Liver (tissue), 9 donors: ENCODE results near the gene EPB41L4B. TPM values are rescaled to one million over a fixed set of nuclear protein-coding genes. Genes with fewer than 3 reads are reported as not detected.

ENCODE experiments used
- DNase-seq: peaks from one replicate; pipeline ENCODE4 v3.0.0-alpha.2; 2017; ENCODE audit warnings: low spot score
- H3K27ac ChIP-seq, 2 donors: one replicate each; pipeline ENCODE4 v1.7.0; 2013; ENCODE audit warnings: inconsistent platforms in 2 of 2, low read length in 2 of 2, control low read depth in 1 of 2, low read depth in 1 of 2, mild to moderate bottlenecking in 1 of 2
- H3K27me3 ChIP-seq, 4 donors: one replicate each; pipeline versions ENCODE4 v1.6.1 to v1.7.0; 2013; ENCODE audit warnings: low read length in 3 of 4, inconsistent platforms in 1 of 4, mild to moderate bottlenecking in 1 of 4, moderate library complexity in 1 of 4; ENCODE audit not compliant: control insufficient read depth in 4 of 4, insufficient read depth in 4 of 4
- H3K36me3 ChIP-seq, 4 donors: one replicate each; pipeline versions ENCODE4 v1.6.1 to v1.7.0; 2013; ENCODE audit warnings: low read length in 3 of 4, mild to moderate bottlenecking in 3 of 4, low read depth in 1 of 4, moderate library complexity in 1 of 4; ENCODE audit not compliant: control insufficient read depth in 4 of 4, insufficient read depth in 3 of 4
- H3K4me1 ChIP-seq, 4 donors: one replicate each; pipeline versions ENCODE4 v1.6.1 to v1.7.0; 2013; ENCODE audit warnings: low read length in 3 of 4, mild to moderate bottlenecking in 3 of 4, moderate library complexity in 1 of 4; ENCODE audit not compliant: control insufficient read depth in 4 of 4, insufficient read depth in 4 of 4
- H3K4me3 ChIP-seq, 3 donors: one replicate each; pipeline versions ENCODE4 v1.6.1 to v1.7.0; 2013; ENCODE audit warnings: low read length in 3 of 3, control low read depth in 1 of 3, low read depth in 1 of 3, mild to moderate bottlenecking in 1 of 3
- H3K9ac ChIP-seq, 2 donors: one replicate each; pipeline ENCODE4 v1.7.0; 2013; ENCODE audit warnings: low read length in 2 of 2, mild to moderate bottlenecking in 2 of 2, moderate library complexity in 2 of 2, control low read depth in 1 of 2, low read depth in 1 of 2
- H3K9me3 ChIP-seq, 4 donors: one replicate each; pipeline versions ENCODE4 v1.6.1 to v1.7.0; 2013; ENCODE audit warnings: low read length in 3 of 4; ENCODE audit not compliant: control insufficient read depth in 4 of 4
- EGR1 ChIP-seq, 2 donors: IDR thresholded peaks; 2 replicates each; pipeline ENCODE4 v1.6.1; 2016 to 2018; ENCODE audit warnings: antibody characterized with exemption in 2 of 2, low read depth in 2 of 2
- FOXA2 ChIP-seq: IDR thresholded peaks from 2 replicates; pipeline ENCODE4 v1.6.1; 2016; ENCODE audit warnings: antibody characterized with exemption
- GABPA ChIP-seq, 2 donors: IDR thresholded peaks in 1 of 2; conservative IDR thresholded peaks in 1 of 2; 2 replicates each; pipeline ENCODE4 v1.6.1; 2016; ENCODE audit warnings: antibody characterized with exemption in 2 of 2, mild to moderate bottlenecking in 1 of 2, moderate library complexity in 1 of 2
- HNF4G ChIP-seq: IDR thresholded peaks from 2 replicates; pipeline ENCODE4 v1.6.1; 2016; ENCODE audit warnings: antibody characterized with exemption
- JUND ChIP-seq, 2 donors: IDR thresholded peaks; 2 replicates each; pipeline ENCODE4 v1.6.1; 2016; ENCODE audit warnings: antibody characterized with exemption in 2 of 2
- NR2F2 ChIP-seq: IDR thresholded peaks from 2 replicates; pipeline ENCODE4 v1.6.1; 2016; ENCODE audit warnings: antibody characterized with exemption
- RAD21 ChIP-seq, 2 donors: IDR thresholded peaks; 2 replicates each; pipeline ENCODE4 v1.6.1; 2016; ENCODE audit warnings: antibody characterized with exemption in 2 of 2, mild to moderate bottlenecking in 2 of 2
- RXRA ChIP-seq, 2 donors: IDR thresholded peaks; 2 replicates each; pipeline ENCODE4 v1.6.1; 2017 to 2018; ENCODE audit warnings: antibody characterized with exemption in 2 of 2, mild to moderate bottlenecking in 1 of 2
- SP1 ChIP-seq: IDR thresholded peaks from 2 replicates; pipeline ENCODE4 v1.6.1; 2018; ENCODE audit warnings: antibody characterized with exemption, mild to moderate bottlenecking
- TAF1 ChIP-seq: conservative IDR thresholded peaks from 2 replicates; pipeline ENCODE4 v1.6.1; 2016; ENCODE audit warnings: antibody characterized with exemption, mild to moderate bottlenecking
- YY1 ChIP-seq: IDR thresholded peaks from 2 replicates; pipeline ENCODE4 v1.6.1; 2016; ENCODE audit warnings: antibody characterized with exemption, mild to moderate bottlenecking
- WGBS: extraction: QIAGEN DNeasy Blood & Tissue Kit; methylation state at CpG from one replicate; pipeline ENCODE4 v1.1.7; 2013; 5-methylcytosine and 5-hydroxymethylcytosine counted together
- polyA plus RNA-seq, 2 donors: library from polyadenylated mRNA; stranded (reverse) in 1 of 2; unstranded in 1 of 2; fragments of 200-250 nt in 1 of 2; fragments of >200 nt in 1 of 2; fragmentation: Nextera tagmentation in 1 of 2; extraction: Ambion mirVana in 1 of 2; gene quantifications; one replicate each; pipeline versions ENCODE4 v1.2.1 to v1.2.3, GENCODE V29; 2013 to 2015
- total RNA-seq, 2 donors: library from RNA; depleted of rRNA; stranded (reverse); fragments of >200 nt; gene quantifications; one replicate each; pipeline ENCODE4 v1.2.3, GENCODE V29; 2014
- TF ChIP-seq, protein P1 (sequence below): fragments of 150-350 bp; IDR thresholded peaks from 2 replicates; pipeline ENCODE4 v1.5.1; 2017; ENCODE audit warnings: improper control_type of control experiment, low read depth, low read length; ENCODE audit not compliant: missing input control
- TF ChIP-seq, protein P2 (sequence below): IDR thresholded peaks from 2 replicates; pipeline ENCODE4 v1.6.1; 2016; ENCODE audit warnings: antibody characterized with exemption
- TF ChIP-seq, protein P3 (sequence below): IDR thresholded peaks from 2 replicates; pipeline ENCODE4 v1.6.1; 2016; ENCODE audit warnings: antibody characterized with exemption, mild to moderate bottlenecking
- TF ChIP-seq, protein P4 (sequence below): IDR thresholded peaks from 2 replicates; pipeline ENCODE4 v1.6.1; 2016; ENCODE audit warnings: antibody characterized with exemption
- TF ChIP-seq, protein P5 (sequence below): IDR thresholded peaks from 2 replicates; pipeline ENCODE4 v1.6.1; 2016; ENCODE audit warnings: antibody characterized with exemption
- donor health status: healthy.
- donor health status: healthy.
- donor health status: healthy.
- donor health status: healthy.
- donor health status: healthy.

Gene EPB41L4B
- total and polyA plus RNA-seq, 4 donors = 9.9 to 42.6 (median 23.9) TPM

DNA sequence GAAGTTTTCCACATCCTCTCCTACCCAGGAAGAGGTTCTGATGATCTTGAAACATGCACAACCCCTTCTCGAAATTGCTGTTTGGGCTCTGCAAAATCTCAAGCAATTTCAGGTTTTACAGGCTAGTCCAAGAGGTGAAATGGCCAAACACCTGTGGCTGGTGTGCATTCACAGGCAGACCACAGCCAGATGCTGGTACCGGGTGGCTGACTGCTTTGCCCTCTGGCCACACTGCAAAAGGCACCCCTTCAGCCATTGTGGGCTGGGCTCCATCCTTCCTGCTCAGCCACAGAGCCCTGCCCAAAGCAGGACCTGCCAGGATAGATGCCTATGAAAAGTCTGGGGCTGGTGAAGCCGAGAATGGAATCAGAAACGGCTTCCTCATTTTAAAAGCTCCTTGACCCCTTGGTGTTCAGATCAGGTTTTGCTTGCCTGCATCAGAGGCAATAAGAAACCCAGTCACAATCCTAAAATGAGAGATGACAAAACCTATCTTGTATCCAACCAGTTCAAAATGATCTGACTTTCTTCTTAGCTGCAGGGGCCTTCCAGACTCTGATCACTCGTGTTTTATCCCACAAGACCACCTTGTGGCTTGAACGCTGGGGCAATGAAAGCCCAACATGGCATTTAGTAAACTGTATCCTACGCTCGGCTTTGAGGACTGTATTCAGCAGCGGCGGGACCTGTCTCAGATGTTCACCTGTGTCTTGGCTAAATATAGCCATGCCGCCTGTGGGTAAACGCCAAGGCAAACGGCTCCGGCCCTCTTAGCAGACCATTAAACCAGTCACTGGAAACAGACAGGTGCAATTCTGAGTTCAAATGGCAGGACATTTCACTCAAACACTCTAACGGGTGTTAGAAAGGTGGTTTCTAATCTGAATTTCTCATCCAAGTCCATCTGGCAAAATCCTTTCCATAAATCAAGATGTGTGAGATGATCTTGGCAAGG is 49.6 kb downstream of the EPB41L4B start (continued):
- TF ChIP-seq, protein P1, sequence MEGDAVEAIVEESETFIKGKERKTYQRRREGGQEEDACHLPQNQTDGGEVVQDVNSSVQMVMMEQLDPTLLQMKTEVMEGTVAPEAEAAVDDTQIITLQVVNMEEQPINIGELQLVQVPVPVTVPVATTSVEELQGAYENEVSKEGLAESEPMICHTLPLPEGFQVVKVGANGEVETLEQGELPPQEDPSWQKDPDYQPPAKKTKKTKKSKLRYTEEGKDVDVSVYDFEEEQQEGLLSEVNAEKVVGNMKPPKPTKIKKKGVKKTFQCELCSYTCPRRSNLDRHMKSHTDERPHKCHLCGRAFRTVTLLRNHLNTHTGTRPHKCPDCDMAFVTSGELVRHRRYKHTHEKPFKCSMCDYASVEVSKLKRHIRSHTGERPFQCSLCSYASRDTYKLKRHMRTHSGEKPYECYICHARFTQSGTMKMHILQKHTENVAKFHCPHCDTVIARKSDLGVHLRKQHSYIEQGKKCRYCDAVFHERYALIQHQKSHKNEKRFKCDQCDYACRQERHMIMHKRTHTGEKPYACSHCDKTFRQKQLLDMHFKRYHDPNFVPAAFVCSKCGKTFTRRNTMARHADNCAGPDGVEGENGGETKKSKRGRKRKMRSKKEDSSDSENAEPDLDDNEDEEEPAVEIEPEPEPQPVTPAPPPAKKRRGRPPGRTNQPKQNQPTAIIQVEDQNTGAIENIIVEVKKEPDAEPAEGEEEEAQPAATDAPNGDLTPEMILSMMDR = no peak
- TF ChIP-seq RAD21 (IDR thresholded peaks at IDR 0.05) (no peak), EGR1 (IDR thresholded peaks at IDR 0.05; ENCODE audit: low read depth in 2 of 2) (no peak), HNF4G (no peak)

DNA sequence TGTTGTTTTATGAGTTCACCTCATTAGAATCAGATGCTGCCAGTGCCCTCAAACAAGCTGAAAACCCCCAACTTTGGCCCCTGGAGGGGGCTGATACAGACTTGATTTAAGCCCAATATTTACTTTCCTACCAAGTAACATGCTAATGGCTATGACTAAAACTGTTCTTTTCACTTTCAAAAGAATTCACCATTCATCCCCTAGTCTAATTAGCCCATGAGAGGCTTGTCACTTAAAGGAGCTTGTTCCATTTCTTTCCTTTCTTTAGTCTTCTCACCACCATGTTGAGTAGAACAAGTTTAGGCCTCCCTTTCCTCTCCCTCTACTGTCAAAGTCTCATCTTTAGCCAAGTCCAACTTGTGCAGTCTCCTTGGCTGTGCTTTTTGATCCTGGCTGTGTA is 50.4 kb downstream of the EPB41L4B start:
- no peak overlapping the region for H3K9ac ChIP-seq

DNA sequence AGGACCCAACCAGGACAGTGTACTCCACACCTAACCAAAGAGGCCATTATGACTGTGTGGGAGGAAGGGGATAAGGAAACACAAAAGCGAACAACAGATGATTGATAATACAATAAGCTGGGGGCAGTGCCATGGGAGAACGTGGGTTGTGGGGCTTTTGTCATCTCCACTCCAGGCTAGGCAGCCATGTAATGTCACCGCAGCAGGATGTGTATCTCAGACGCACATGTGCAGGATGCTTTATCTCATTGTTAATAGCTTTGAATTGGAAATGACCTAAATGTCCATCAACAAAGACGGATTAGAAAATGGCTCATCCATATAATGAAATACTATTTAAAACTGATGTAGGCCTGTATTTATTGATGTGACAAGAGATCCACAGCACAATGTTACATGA is 51.0 kb downstream of the EPB41L4B start:
- Histone ChIP-seq H3K4me3 (no peak overlapping the region), H3K4me1 (peaks cover under 1 to 17% (median 7%) of the 10 kb centered on the region in 4 donors), H3K9ac (no peak overlapping the region), H3K27ac (no peak overlapping the region), H3K36me3 (peaks cover 0 to 7% (median 4%) of the 10 kb centered on the region in 4 donors), H3K27me3 (no peaks in the 10 kb centered on the region), H3K9me3 (no peaks in the 10 kb centered on the region)
- 92% methylated on average over 5 of the region's 5 CpGs for WGBS
- no peak for DNase-seq
- TF ChIP-seq YY1 (no peak), SP1 (no peak), FOXA2 (no peak), TAF1 (no peak), HNF4G (no peak), EGR1 (IDR thresholded peaks at IDR 0.05; ENCODE audit: low read depth in 2 of 2) (no peak)
- TF ChIP-seq, protein P2, sequence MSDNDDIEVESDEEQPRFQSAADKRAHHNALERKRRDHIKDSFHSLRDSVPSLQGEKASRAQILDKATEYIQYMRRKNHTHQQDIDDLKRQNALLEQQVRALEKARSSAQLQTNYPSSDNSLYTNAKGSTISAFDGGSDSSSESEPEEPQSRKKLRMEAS = no peak
- TF ChIP-seq, protein P3, sequence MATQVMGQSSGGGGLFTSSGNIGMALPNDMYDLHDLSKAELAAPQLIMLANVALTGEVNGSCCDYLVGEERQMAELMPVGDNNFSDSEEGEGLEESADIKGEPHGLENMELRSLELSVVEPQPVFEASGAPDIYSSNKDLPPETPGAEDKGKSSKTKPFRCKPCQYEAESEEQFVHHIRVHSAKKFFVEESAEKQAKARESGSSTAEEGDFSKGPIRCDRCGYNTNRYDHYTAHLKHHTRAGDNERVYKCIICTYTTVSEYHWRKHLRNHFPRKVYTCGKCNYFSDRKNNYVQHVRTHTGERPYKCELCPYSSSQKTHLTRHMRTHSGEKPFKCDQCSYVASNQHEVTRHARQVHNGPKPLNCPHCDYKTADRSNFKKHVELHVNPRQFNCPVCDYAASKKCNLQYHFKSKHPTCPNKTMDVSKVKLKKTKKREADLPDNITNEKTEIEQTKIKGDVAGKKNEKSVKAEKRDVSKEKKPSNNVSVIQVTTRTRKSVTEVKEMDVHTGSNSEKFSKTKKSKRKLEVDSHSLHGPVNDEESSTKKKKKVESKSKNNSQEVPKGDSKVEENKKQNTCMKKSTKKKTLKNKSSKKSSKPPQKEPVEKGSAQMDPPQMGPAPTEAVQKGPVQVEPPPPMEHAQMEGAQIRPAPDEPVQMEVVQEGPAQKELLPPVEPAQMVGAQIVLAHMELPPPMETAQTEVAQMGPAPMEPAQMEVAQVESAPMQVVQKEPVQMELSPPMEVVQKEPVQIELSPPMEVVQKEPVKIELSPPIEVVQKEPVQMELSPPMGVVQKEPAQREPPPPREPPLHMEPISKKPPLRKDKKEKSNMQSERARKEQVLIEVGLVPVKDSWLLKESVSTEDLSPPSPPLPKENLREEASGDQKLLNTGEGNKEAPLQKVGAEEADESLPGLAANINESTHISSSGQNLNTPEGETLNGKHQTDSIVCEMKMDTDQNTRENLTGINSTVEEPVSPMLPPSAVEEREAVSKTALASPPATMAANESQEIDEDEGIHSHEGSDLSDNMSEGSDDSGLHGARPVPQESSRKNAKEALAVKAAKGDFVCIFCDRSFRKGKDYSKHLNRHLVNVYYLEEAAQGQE = no peak
- TF ChIP-seq, protein P4, sequence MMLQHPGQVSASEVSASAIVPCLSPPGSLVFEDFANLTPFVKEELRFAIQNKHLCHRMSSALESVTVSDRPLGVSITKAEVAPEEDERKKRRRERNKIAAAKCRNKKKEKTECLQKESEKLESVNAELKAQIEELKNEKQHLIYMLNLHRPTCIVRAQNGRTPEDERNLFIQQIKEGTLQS = no peak
- TF ChIP-seq, protein P1 = no peak

More for the DNA sequence above, 50.4 kb downstream of the EPB41L4B start:
- Histone ChIP-seq H3K4me1 (peaks cover 2 to 18% (median 13%) of the 10 kb centered on the region in 4 donors), H3K27me3 (no peaks in the 10 kb centered on the region), H3K36me3 (peaks cover 0 to 7% (median 4%) of the 10 kb centered on the region in 4 donors), H3K4me3 (no peak overlapping the region), H3K9me3 (no peaks in the 10 kb centered on the region), H3K27ac (no peak overlapping the region)
- TF ChIP-seq JUND (IDR thresholded peaks at IDR 0.05) (no peak), NR2F2 (no peak), YY1 (no peak), EGR1 (IDR thresholded peaks at IDR 0.05; ENCODE audit: low read depth in 2 of 2) (no peak), RXRA (IDR thresholded peaks at IDR 0.05) (no peak), GABPA (IDR thresholded peaks at IDR 0.05 in 1 of 2, conservative IDR thresholded peaks at IDR 0.05 in 1 of 2) (no peak)
- TF ChIP-seq, protein P2 = no peak
- TF ChIP-seq, protein P5, sequence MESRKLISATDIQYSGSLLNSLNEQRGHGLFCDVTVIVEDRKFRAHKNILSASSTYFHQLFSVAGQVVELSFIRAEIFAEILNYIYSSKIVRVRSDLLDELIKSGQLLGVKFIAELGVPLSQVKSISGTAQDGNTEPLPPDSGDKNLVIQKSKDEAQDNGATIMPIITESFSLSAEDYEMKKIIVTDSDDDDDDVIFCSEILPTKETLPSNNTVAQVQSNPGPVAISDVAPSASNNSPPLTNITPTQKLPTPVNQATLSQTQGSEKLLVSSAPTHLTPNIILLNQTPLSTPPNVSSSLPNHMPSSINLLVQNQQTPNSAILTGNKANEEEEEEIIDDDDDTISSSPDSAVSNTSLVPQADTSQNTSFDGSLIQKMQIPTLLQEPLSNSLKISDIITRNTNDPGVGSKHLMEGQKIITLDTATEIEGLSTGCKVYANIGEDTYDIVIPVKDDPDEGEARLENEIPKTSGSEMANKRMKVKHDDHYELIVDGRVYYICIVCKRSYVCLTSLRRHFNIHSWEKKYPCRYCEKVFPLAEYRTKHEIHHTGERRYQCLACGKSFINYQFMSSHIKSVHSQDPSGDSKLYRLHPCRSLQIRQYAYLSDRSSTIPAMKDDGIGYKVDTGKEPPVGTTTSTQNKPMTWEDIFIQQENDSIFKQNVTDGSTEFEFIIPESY = no peak
- no peak for DNase-seq
